AG09319 (cell line): Measurements from ENCODE around the gene MTHFR.

ENCODE experiments used
- DNase-seq: peaks from one replicate; pipeline ENCODE4 v3.0.0-alpha.2; 2010; ENCODE audit warnings: low read depth; ENCODE audit errors: extremely low read depth
- CTCF ChIP-seq: IDR thresholded peaks from 2 replicates; pipeline ENCODE4 v1.5.1; 2011; ENCODE audit warnings: low read depth, mild to moderate bottlenecking, inconsistent platforms, low read length, moderate library complexity

Gene MTHFR

GRCh38 chr1:11789126-11790067, 16.4 kb downstream of the MTHFR start:
- no peak for DNase-seq
- TF ChIP-seq CTCF: no peak

GRCh38 chr1:11788549-11789053, 17.2 kb downstream of the MTHFR start:
- no peak for TF ChIP-seq CTCF
- no peak for DNase-seq

- no peak for DNase-seq
Measured at GRCh38 chr1:11787804-11788436, 17.8 kb downstream of the MTHFR start.

GRCh38 chr1:11787251-11787803, 18.4 kb downstream of the MTHFR start:
- no peak for TF ChIP-seq CTCF
- DNase-seq: peak; percentile 34

More at GRCh38 chr1:11787804-11788436, 17.8 kb downstream of the MTHFR start:
- no peak for TF ChIP-seq CTCF

- no peak for DNase-seq
- no peak for TF ChIP-seq CTCF
Measured at GRCh38 chr1:11786168-11786567, 19.6 kb downstream of the MTHFR start.

- no peak for DNase-seq
- peak; percentile 90 for TF ChIP-seq CTCF
Measured at GRCh38 chr1:11784993-11785769, 20.6 kb downstream of the MTHFR start.
